ENCODE measurements around the gene TOGARAM2. TPM values are rescaled to one million over a fixed set of nuclear protein-coding genes. Genes with fewer than 3 reads are reported as not detected.
"Not testable (repeated sequence)": the region's sequence is repeated elsewhere in the genome, so short reads cannot be mapped to it uniquely, and the experiment has no call there.

Gene TOGARAM2
- total and polyA plus RNA-seq, 2 experiments from 2014 or later: not detected

- H3K4me3 ChIP-seq: no peak overlapping the region
- no peaks in the 10 kb centered on the region for H3F3A ChIP-seq (ENCODE audit: insufficient read depth)
- 0 out of 2 replicates have a peak, but pooled peaks cover 3% of the 10 kb centered on the region for H3K27me3 ChIP-seq (replicated peaks; ENCODE audit: insufficient read depth)
- no peaks in the 10 kb centered on the region for H3K36me3 ChIP-seq (ENCODE audit: low read depth)
- no peaks in the 10 kb centered on the region for H3K79me2 ChIP-seq (ENCODE audit: insufficient read depth)
- H2AFZ ChIP-seq: no peak overlapping the region
- no peaks in the 10 kb centered on the region for H3K9me2 ChIP-seq (ENCODE audit: insufficient read depth)
- no peak overlapping the region for H3K27ac ChIP-seq
- peak; percentile 28 for DNase-seq
- TF ChIP-seq EZH2phosphoT487 (IDR thresholded peaks at IDR 0.05; ENCODE audit: insufficient read depth, low read depth) (no peak), EZH2 (IDR thresholded peaks at IDR 0.05; ENCODE audit: insufficient read depth, poor library complexity, severe bottlenecking) (no peak)
- WGBS, 2 experiments (ENCODE audit: low coverage in 1 of 2, low lambda C conversion rate in 2 of 2, missing lambda C conversion rate in 2 of 2): 55 to 64% methylated on average over 3 of the region's 3 CpGs
- no peaks in the 10 kb centered on the region for H3K9me3 ChIP-seq (ENCODE audit: low read depth)
- H3K4me2 ChIP-seq (ENCODE audit: unreplicated experiment): no peak overlapping the region
- no peaks in the 10 kb centered on the region for H3K4me1 ChIP-seq (ENCODE audit: insufficient read depth)
- no peaks in the 10 kb centered on the region for H4K20me1 ChIP-seq (ENCODE audit: insufficient read depth)
- in situ Hi-C loops (cut with MboI): no loop called here
- no peak overlapping the region for H3K9ac ChIP-seq
These were observed 4.5 kb upstream of the TOGARAM2 start for GRCh38 chr2:28976584-28976983.

- Histone ChIP-seq H3F3A (ENCODE audit: insufficient read depth) (no peaks in the 10 kb centered on the region), H4K20me1 (ENCODE audit: insufficient read depth) (no peaks in the 10 kb centered on the region), H3K36me3 (ENCODE audit: low read depth) (no peaks in the 10 kb centered on the region), H3K9ac (no peak overlapping the region), H3K9me2 (ENCODE audit: insufficient read depth) (no peaks in the 10 kb centered on the region), H3K9me3 (ENCODE audit: low read depth) (no peaks in the 10 kb centered on the region), H3K4me1 (ENCODE audit: insufficient read depth) (no peaks in the 10 kb centered on the region), H3K79me2 (ENCODE audit: insufficient read depth) (no peaks in the 10 kb centered on the region), H3K27ac (no peak overlapping the region), H3K4me3 (no peak overlapping the region), H3K27me3 (replicated peaks; ENCODE audit: insufficient read depth) (no peaks in the 10 kb centered on the region), H2AFZ (no peak overlapping the region), H3K4me2 (ENCODE audit: unreplicated experiment) (no peak overlapping the region)
- no peak for TF ChIP-seq EZH2phosphoT487 (IDR thresholded peaks at IDR 0.05; ENCODE audit: insufficient read depth, low read depth)
- no peak for TF ChIP-seq EZH2 (IDR thresholded peaks at IDR 0.05; ENCODE audit: insufficient read depth, poor library complexity, severe bottlenecking)
- no peak for DNase-seq
- 87% methylated on average over 10 of the region's 10 CpGs for WGBS, 2 experiments (ENCODE audit: low coverage in 1 of 2, low lambda C conversion rate in 2 of 2, missing lambda C conversion rate in 2 of 2)
- in situ Hi-C loops (cut with MboI): no loop called here
These were observed 3.8 kb upstream of the TOGARAM2 start for GRCh38 chr2:28977176-28977875.

GRCh38 chr2:28978001-28978400 lies 3.1 kb upstream of the TOGARAM2 start:
- H4K20me1 ChIP-seq (ENCODE audit: insufficient read depth); DNase-seq; H3K9ac ChIP-seq; in situ Hi-C loops (cut with MboI); H3F3A ChIP-seq (ENCODE audit: insufficient read depth); H3K9me3 ChIP-seq (ENCODE audit: low read depth); H3K4me3 ChIP-seq; H3K27me3 ChIP-seq (replicated peaks; ENCODE audit: insufficient read depth); H3K4me1 ChIP-seq (ENCODE audit: insufficient read depth); H3K36me3 ChIP-seq (ENCODE audit: low read depth); H3K27ac ChIP-seq; H2AFZ ChIP-seq; H3K4me2 ChIP-seq (ENCODE audit: unreplicated experiment); H3K79me2 ChIP-seq (ENCODE audit: insufficient read depth); H3K9me2 ChIP-seq (ENCODE audit: insufficient read depth): not testable (repeated sequence)
- 78 to 82% methylated on average over 8 of the region's 8 CpGs for WGBS, 2 experiments (ENCODE audit: low coverage in 1 of 2, low lambda C conversion rate in 2 of 2, missing lambda C conversion rate in 2 of 2)

- no peaks in the 10 kb centered on the region for H3K36me3 ChIP-seq (ENCODE audit: low read depth)
- H3K27me3 ChIP-seq (replicated peaks; ENCODE audit: insufficient read depth): no peaks in the 10 kb centered on the region
- H3K9me2 ChIP-seq (ENCODE audit: insufficient read depth): no peaks in the 10 kb centered on the region
- H3K4me3 ChIP-seq: no peak overlapping the region
- 58 to 72% methylated on average over 6 of the region's 6 CpGs for WGBS, 2 experiments (ENCODE audit: low coverage in 1 of 2, low lambda C conversion rate in 2 of 2, missing lambda C conversion rate in 2 of 2)
- DNase-seq: no peak
- no peaks in the 10 kb centered on the region for H4K20me1 ChIP-seq (ENCODE audit: insufficient read depth)
- no peaks in the 10 kb centered on the region for H3F3A ChIP-seq (ENCODE audit: insufficient read depth)
- no peaks in the 10 kb centered on the region for H3K4me1 ChIP-seq (ENCODE audit: insufficient read depth)
- no peak overlapping the region for H3K27ac ChIP-seq
- H3K9ac ChIP-seq: no peak overlapping the region
- in situ Hi-C loops (cut with MboI): no loop called here
- no peaks in the 10 kb centered on the region for H3K79me2 ChIP-seq (ENCODE audit: insufficient read depth)
- H3K4me2 ChIP-seq (ENCODE audit: unreplicated experiment): no peak overlapping the region
- no peak overlapping the region for H2AFZ ChIP-seq
- H3K9me3 ChIP-seq (ENCODE audit: low read depth): no peaks in the 10 kb centered on the region
- TF ChIP-seq EZH2 (IDR thresholded peaks at IDR 0.05; ENCODE audit: insufficient read depth, poor library complexity, severe bottlenecking) (no peak), EZH2phosphoT487 (IDR thresholded peaks at IDR 0.05; ENCODE audit: insufficient read depth, low read depth) (no peak)
These were observed 2.5 kb upstream of the TOGARAM2 start for GRCh38 chr2:28978606-28979005.

GRCh38 chr2:28979041-28979440 lies 2.1 kb upstream of the TOGARAM2 start:
- Histone ChIP-seq H2AFZ (no peak overlapping the region), H3K4me2 (ENCODE audit: unreplicated experiment) (no peak overlapping the region), H3K27me3 (replicated peaks; ENCODE audit: insufficient read depth) (no peaks in the 10 kb centered on the region), H3K9me2 (ENCODE audit: insufficient read depth) (no peaks in the 10 kb centered on the region), H3K36me3 (ENCODE audit: low read depth) (no peaks in the 10 kb centered on the region), H3K9ac (no peak overlapping the region), H4K20me1 (ENCODE audit: insufficient read depth) (no peaks in the 10 kb centered on the region), H3K27ac (no peak overlapping the region), H3F3A (ENCODE audit: insufficient read depth) (no peaks in the 10 kb centered on the region), H3K9me3 (ENCODE audit: low read depth) (no peaks in the 10 kb centered on the region), H3K4me1 (ENCODE audit: insufficient read depth) (no peaks in the 10 kb centered on the region), H3K79me2 (ENCODE audit: insufficient read depth) (no peaks in the 10 kb centered on the region), H3K4me3 (no peak overlapping the region)
- 62 to 65% methylated on average over 7 of the region's 7 CpGs for WGBS, 2 experiments (ENCODE audit: low coverage in 1 of 2, low lambda C conversion rate in 2 of 2, missing lambda C conversion rate in 2 of 2)
- DNase-seq: no peak
- TF ChIP-seq EZH2 (IDR thresholded peaks at IDR 0.05; ENCODE audit: insufficient read depth, poor library complexity, severe bottlenecking) (no peak), EZH2phosphoT487 (IDR thresholded peaks at IDR 0.05; ENCODE audit: insufficient read depth, low read depth) (no peak)
- in situ Hi-C loops (cut with MboI): no loop called here

Measured in GM23248 (cell line).